Natural killer cell (primary cell): Measurements from ENCODE around the gene BCL2L12. TPM values are rescaled to one million over a fixed set of nuclear protein-coding genes. Genes with fewer than 3 reads are reported as not detected.
A peak's percentile ranks its signal among the peaks of the same experiment; 100 is the strongest.

Experiments used
- ATAC-seq, 3 donors: fragments of 150-1000 bp in 2 of 3; fragments of 200-7000 bp in 1 of 3; cut with Tn5 transposase; 1 replicate in 1 of 3; 2 replicates in 2 of 3; pipeline ENCODE4 v1.10.0; 2021; ENCODE audit warnings: mild to moderate bottlenecking in 2 of 3, moderate library complexity in 2 of 3
- DNase-seq, 2 donors: peaks; one replicate each; pipeline versions ENCODE4 v3.0.0 to v3.0.0-alpha.2; 2013 to 2021; ENCODE audit warnings: mixed read lengths in 1 of 2
- H3K27ac ChIP-seq: one replicate; pipeline ENCODE4 v1.5.1; 2013; ENCODE audit warnings: mild to moderate bottlenecking, low read length
- H3K27me3 ChIP-seq: one replicate; pipeline ENCODE4 v1.6.1; 2013; ENCODE audit warnings: low read length; ENCODE audit not compliant: control insufficient read depth, insufficient read depth
- H3K36me3 ChIP-seq: one replicate; pipeline ENCODE4 v1.6.1; 2013; ENCODE audit warnings: low read length; ENCODE audit not compliant: control insufficient read depth, insufficient read depth
- H3K4me1 ChIP-seq: one replicate; pipeline ENCODE4 v1.6.1; 2013; ENCODE audit warnings: low read length; ENCODE audit not compliant: control insufficient read depth, insufficient read depth
- H3K4me3 ChIP-seq: one replicate; pipeline ENCODE4 v1.5.1; 2013; ENCODE audit warnings: low read length
- H3K9me3 ChIP-seq: one replicate; pipeline ENCODE4 v1.6.1; 2013; ENCODE audit warnings: low read length; ENCODE audit not compliant: control insufficient read depth, insufficient read depth
- H3K27ac Mint-ChIP-seq, 2 donors: one replicate each; pipeline ENCODE4 v1.8.0; 2022; ENCODE audit warnings: mild to moderate bottlenecking in 2 of 2, mixed read lengths in 2 of 2, moderate library complexity in 1 of 2
- H3K27me3 Mint-ChIP-seq, 2 donors: one replicate each; pipeline ENCODE4 v1.8.0; 2022; ENCODE audit warnings: low read depth in 2 of 2, mixed read lengths in 2 of 2
- H3K36me3 Mint-ChIP-seq: one replicate; pipeline ENCODE4 v1.8.0; 2022; ENCODE audit warnings: mixed read lengths
- H3K4me1 Mint-ChIP-seq, 2 donors: one replicate each; pipeline ENCODE4 v1.8.0; 2022; ENCODE audit warnings: mixed read lengths in 2 of 2
- H3K4me3 Mint-ChIP-seq: one replicate; pipeline ENCODE4 v1.8.0; 2022; ENCODE audit warnings: mild to moderate bottlenecking, moderate library complexity, mixed read lengths
- H3K9me3 Mint-ChIP-seq, 2 donors: one replicate each; pipeline ENCODE4 v1.8.0; 2022; ENCODE audit warnings: mixed read lengths in 2 of 2
- CTCF ChIP-seq: fragments of 200-600 bp; IDR thresholded peaks from one replicate; pipeline ENCODE4 v1.8.0; 2022; ENCODE audit warnings: antibody characterized with exemption
- WGBS: methylation state at CpG from one replicate; pipeline ENCODE4 v1.1.7; 2013; ENCODE audit warnings: missing lambda C conversion rate; ENCODE audit not compliant: insufficient coverage; 5-methylcytosine and 5-hydroxymethylcytosine counted together
- intact Hi-C: fragments of 100-400 bp; cut with micrococcal nuclease; formaldehyde crosslinking; loops from one replicate; pipeline ENCODE4 v1.14.2; 2022
- total RNA-seq, 4 donors: library from RNA; stranded (reverse); fragments of 120-200 nt in 1 of 4; gene quantifications; one replicate each; pipeline versions ENCODE4 v1.2.3 to v1.2.4, GENCODE V29; 2013 to 2022

The BCL2L12 gene
- total RNA-seq, 3 donors from 2014 or later (not counting 1 experiment from before 2014, with no cell fraction given): 15.6 to 34.6 (median 22.3) TPM

DNA sequence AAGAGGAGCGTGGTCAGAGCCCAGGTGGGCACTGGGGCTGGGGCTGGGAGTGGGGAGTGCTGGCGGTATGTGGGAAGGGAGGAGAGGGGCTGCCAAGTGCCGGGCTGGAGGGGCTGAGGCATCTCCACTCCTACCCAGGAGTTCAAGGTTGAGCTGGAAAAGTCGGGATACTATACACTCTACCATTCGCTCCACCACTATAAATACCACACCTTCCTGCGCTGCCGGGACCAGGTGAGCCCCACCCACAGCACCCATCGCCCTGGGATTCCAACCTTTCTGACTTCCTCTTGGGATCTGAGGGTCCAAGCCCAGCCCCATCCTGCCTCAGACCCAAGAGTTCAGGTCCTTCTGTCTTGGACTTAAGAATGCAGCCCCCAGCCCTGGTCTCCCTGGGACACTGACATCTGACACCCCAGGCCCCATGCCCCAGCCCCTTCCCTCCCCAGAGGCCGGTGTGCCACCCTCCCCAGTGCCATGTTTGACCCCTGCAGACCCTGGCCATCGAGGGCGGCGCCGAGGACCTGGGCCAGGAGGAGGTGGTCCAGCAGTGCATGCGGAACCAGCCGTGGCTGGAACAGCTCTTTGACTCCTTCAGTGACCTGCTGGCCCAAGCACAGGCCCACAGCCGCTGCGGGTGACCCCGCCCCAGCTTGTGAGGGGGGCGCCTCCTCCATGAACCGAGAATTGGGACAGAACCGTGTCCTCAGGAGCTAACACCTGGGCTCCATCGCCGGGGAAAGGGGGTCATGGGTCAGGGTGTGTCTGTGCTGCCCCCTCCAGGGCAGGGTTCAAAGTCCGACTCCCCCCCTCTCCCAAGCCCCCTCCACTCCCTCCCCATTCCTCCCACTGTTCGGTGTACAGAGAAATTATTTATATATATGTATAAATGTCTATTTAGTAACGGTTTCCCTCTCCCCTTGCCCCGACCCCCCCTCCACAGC lies 40.5 kb upstream of the BCL2L12 start:
- peak in 1 of 3 donors; percentile 17 for ATAC-seq
- no peaks in the 10 kb centered on the region for H3K27me3 Mint-ChIP-seq
- intact Hi-C loops: no loop called here
- no peaks in the 10 kb centered on the region for H3K36me3 Mint-ChIP-seq
- Histone ChIP-seq H3K27ac (no peak overlapping the region), H3K9me3 (no peaks in the 10 kb centered on the region), H3K4me3 (no peak overlapping the region), H3K27me3 (no peaks in the 10 kb centered on the region), H3K36me3 (peaks cover 32% of the 10 kb centered on the region), H3K4me1 (no peaks in the 10 kb centered on the region)
- H3K9me3 Mint-ChIP-seq: no peaks in the 10 kb centered on the region
- DNase-seq: no peak
- WGBS: 98% methylated on average over 22 of the region's 27 CpGs
- H3K27ac Mint-ChIP-seq: no peak overlapping the region
- H3K4me3 Mint-ChIP-seq: no peak overlapping the region
- H3K4me1 Mint-ChIP-seq: peaks cover 0 to 8% of the 10 kb centered on the region in 2 donors
- no peak for TF ChIP-seq CTCF

DNA sequence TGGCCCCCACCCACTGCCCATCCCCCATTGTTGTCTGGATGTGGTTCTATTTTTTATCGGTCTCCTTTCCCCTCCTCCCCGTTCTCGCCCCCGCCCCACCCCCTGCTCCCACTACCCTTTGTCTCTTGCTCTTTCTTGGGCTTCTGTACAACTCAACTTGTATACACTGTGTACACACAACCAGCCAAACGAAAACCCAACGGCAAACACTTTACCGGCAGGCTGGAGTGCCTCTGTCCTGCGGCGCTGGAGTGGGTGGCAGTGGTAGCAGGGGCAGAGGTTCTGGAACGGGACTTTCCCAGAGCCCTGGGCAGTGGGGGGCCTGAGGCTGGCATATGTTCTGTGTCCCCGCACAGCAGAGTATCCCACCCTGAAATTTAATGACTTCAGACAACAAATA lies 39.5 kb upstream of the BCL2L12 start:
- no peak overlapping the region for H3K4me3 ChIP-seq
- no peak for TF ChIP-seq CTCF
- no peak overlapping the region for H3K27ac ChIP-seq
- Mint-ChIP-seq H3K9me3 (no peaks in the 10 kb centered on the region), H3K27me3 (no peaks in the 10 kb centered on the region), H3K4me3 (no peak overlapping the region), H3K36me3 (no peaks in the 10 kb centered on the region), H3K4me1 (peaks cover 0 to 8% of the 10 kb centered on the region in 2 donors), H3K27ac (no peak overlapping the region)
- WGBS: 99% methylated on average over 11 of the region's 11 CpGs
- H3K27me3 ChIP-seq: no peaks in the 10 kb centered on the region
- H3K9me3 ChIP-seq: no peaks in the 10 kb centered on the region
- intact Hi-C loops: no loop called here
- no peaks in the 10 kb centered on the region for H3K4me1 ChIP-seq
- peaks cover 28% of the 10 kb centered on the region for H3K36me3 ChIP-seq
- DNase-seq (no peak), ATAC-seq (no peak)

DNA sequence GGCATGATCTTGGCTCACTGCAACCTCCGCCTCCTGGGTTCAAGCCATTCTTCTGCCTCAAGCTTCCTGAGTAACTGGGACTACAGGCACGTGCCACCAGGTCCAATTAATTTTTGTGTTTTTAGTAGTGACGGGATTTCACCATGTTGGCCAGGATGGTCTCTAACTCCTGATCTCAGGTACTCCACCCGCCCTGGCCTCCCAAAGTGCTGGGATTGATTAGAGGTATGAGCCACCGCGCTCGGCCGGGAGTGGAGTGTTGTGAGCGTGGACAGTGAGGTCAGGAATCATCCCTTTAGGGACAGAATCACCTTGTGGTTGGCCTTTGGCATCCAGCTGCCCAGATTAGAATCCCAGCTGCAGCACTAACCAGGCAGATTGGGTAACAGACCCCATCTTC lies 36.1 kb upstream of the BCL2L12 start:
- Mint-ChIP-seq H3K36me3 (no peaks in the 10 kb centered on the region), H3K27ac (no peak overlapping the region), H3K4me3 (no peak overlapping the region), H3K9me3 (no peaks in the 10 kb centered on the region), H3K27me3 (no peaks in the 10 kb centered on the region), H3K4me1 (no peaks in the 10 kb centered on the region)
- no peaks in the 10 kb centered on the region for H3K4me1 ChIP-seq
- H3K9me3 ChIP-seq: no peaks in the 10 kb centered on the region
- no peak for TF ChIP-seq CTCF
- ATAC-seq (no peak), DNase-seq (no peak)
- no peaks in the 10 kb centered on the region for H3K27me3 ChIP-seq
- WGBS: 94% methylated on average over 9 of the region's 9 CpGs
- H3K36me3 ChIP-seq: peaks cover 17% of the 10 kb centered on the region
- no peak overlapping the region for H3K27ac ChIP-seq
- H3K4me3 ChIP-seq: no peak overlapping the region
- intact Hi-C loops: no loop called here
